MV-4-11 (cell line): ENCODE measurements around the gene GLRX3.

Experiments used
- DNase-seq: peaks from one replicate; lab custom pipeline; 2025; lab: John Stamatoyannopoulos, UW

GLRX3 gene

DNA sequence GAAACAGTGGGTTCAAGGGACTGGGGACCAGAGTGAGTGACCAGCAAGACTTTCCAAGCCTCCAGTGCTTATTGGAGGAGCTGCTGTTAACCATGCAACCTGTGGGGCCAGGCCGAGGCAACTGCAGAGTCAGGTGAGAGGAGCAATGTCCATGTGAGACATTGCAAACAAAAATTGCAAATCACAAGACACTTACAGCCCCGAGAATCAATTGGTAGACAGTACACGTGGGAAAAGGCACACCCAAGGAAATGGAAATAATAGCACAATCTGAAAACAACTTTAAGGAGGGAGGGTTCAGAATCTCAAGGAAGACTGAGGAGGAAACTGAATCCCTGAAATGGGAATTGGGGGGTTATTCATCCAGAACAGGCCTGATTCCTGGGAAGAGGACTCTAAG is 72.6 kb downstream of the GLRX3 start:
- no peak for DNase-seq

DNA sequence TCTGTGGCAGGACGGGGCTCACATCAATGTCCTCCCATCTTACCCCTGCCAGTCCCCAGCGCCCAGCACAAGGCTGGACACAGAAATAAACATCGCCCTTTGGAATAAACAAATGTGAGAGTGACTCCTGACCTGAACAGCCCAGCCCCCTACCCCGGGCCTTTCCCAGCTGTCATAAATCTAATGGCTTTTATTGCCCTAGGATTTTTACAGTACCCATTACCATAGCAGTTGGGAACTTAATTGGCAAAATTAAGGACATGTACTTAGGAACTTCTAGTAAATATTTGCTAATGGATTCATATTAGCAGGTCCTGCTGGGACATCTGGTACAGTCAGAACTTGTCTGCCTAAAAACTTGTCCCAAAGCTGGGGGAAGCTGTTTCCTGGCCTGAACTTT is 76.6 kb downstream of the GLRX3 start:
- DNase-seq, result no peak

GRCh38 chr10:130213286-130214080 is 77.3 kb downstream of the GLRX3 start:
- DNase-seq, result no peak

GRCh38 chr10:130214431-130214830 is 78.2 kb downstream of the GLRX3 start:
- DNase-seq, result no peak

- DNase-seq, result no peak
Measured at GRCh38 chr10:130215151-130215930, 79.2 kb downstream of the GLRX3 start.

DNA sequence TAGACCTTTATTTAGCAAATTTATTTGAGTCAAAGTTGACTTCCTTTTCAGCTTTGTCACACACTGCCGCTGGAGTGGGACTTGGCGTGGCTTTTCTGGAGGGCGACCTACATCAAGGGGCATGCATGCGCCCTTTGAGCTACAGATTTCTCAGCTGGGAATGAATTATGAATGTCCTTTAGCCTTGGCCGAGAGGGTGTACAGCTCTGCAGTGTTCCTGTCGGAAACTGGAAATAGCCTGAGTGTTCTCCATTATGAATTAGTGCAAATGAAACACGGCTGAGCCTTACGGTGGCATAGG is 79.7 kb downstream of the GLRX3 start:
- no peak for DNase-seq

- DNase-seq, result no peak
Measured at GRCh38 chr10:130218181-130218641, 82.0 kb downstream of the GLRX3 start.

- no peak for DNase-seq
Measured at GRCh38 chr10:130218936-130219335, 82.7 kb downstream of the GLRX3 start.

DNA sequence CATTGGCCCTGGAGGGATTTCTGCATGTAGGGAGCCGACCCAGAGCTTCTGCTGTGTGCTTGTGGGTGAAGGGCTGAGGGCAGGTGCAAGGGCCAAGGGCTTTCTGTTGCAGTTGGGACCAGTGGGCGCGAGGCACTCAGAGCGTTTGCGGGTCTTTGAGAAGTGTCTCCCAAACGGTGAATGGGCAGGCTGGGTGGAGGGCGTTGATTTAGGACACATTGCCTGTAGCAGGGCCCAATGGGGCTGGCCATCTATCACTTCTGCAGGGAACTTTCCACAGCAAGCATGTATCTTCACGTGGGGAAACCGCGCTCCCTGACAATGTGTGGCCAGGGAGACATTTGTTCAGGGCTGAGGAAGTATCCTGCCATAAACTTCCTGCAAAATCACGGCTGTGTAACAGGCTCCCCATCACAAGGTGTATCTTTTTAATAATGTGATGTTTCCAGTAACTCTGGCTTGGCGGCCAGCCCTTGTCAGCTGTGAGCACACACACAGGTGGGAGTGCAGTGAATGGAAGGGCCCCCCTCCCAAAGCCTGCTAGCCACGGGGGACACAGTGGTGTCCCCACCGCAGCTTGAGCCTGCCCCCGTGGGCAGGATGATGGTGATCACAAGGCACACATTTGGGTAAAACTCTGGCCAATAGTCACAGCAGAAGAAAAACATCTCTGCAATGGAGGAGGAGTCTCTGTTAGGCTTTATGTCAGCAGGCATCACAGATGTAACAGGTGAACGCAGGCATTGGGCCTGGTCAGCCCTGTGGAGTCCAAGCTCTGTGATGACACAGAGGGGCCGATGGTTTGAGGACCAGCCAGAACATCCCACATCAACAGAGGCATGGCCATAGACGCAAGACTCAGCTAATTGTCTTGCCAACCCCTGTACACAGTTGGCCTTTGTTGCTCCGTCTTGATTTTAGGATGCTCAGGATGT is 84.3 kb downstream of the GLRX3 start:
- DNase-seq, result no peak

DNA sequence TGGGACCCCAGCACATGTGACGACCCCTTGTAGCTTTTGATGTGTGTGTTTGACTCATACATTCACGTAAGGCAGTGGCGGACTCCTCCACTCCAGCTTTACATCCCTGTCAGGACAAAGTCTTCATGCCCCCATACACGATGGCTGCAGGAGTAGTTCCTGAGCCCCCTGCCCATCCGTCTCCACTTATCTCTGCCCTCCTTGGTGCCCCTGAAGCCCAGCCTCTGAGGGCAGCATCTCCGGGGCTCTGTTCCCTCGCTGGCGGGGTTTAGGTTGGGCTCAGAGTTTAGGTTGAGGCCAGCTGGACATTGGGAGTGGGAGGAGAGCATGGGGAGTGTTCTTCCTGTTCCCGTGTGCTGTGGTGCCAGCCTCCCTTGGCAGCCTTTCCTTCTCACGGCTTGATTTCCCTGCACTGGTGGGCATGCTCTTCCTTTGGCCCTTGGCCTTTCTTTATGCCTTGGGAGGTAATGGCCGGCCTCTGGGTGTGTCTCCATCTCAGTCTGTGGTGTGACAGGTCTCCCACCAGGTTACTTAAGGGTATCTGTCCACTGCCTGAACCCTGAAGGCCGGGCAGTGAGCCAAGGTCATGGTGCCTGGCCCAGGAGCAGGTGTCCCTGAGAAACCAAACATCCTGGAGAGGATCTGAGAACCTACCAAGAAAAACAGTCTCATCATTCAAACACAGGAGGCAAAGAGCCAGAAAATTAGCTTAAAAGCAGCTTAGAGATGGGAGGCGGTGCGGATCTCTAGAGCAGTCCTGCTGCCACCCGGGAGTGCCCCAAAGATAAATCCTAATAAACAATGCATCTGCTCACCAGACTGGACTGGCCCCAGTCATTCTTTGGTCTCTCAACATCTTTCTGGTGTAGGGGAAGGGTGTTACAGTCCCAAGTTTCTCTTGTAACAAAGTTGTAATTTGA is 85.5 kb downstream of the GLRX3 start:
- no peak for DNase-seq

- no peak for DNase-seq
Measured at GRCh38 chr10:130222381-130222780, 86.2 kb downstream of the GLRX3 start.

DNA sequence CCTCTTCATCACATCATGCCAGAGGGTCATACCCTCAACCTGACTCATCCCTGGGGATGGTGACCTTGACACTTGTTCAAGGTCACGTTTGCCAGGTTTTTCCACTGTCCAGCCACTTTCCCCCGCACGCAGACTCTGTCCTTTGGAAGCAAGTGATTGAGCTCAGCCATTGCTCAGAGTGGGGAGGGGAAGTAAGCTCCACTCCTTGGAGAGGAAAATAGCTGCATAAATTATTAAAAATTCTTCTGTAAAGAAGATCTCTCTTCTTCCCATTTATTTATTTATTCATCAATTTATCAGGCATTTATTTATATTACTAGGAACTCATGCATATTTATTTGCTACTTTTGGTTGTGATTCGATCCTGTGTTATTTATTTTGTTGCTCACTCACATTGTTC is 88.0 kb downstream of the GLRX3 start:
- DNase-seq, result no peak

DNA sequence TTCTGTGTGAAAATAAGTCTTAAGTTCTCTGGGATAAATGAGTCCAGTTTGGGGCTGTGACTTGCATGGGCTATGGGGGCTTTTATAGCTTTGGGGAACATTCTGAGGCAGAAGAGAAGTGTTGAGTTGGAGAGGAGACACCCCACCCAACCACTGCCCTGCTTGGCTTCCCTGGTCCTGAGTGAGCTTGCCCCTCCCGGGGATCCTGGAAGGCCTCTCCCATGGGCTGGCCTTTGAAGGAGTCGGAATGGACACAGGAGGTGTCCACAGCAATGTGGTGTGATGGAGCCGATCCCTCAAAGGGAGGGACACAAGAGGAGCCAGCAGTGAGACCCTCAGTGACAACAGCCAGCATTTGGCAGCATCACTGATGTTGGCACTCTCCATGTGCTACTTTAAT is 89.8 kb downstream of the GLRX3 start:
- DNase-seq, result no peak

DNA sequence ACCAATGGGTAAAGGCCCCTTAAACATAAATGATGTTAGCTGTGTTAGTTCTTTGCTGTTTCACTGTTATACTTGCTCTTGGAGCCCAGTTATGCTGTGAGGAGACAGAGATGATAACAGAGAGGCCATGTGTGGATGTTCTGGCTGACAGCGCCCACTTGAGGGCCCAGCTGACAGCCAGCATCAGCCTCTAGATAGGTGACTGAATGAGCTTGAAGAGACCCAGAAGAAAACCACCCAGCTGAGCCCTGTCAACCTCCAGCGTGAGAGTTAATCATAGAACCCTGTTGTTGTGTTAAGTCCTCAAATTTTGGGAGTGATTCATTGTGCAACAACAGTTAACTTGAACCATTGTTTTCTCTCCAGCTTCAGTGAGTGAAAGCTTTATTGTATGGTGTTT is 91.7 kb downstream of the GLRX3 start:
- no peak for DNase-seq
